GM10847 (cell line): ENCODE data around the gene SET.

Experiments used
- POLR2A ChIP-seq: IDR thresholded peaks from 2 replicates; pipeline ENCODE4 v1.6.1; 2011; ENCODE audit not compliant: insufficient read length; ENCODE audit errors: extremely low read depth

Gene SET

GRCh38 chr9:128704356-128704670 is 15.3 kb downstream of the SET start:
- TF ChIP-seq POLR2A = no peak

DNA sequence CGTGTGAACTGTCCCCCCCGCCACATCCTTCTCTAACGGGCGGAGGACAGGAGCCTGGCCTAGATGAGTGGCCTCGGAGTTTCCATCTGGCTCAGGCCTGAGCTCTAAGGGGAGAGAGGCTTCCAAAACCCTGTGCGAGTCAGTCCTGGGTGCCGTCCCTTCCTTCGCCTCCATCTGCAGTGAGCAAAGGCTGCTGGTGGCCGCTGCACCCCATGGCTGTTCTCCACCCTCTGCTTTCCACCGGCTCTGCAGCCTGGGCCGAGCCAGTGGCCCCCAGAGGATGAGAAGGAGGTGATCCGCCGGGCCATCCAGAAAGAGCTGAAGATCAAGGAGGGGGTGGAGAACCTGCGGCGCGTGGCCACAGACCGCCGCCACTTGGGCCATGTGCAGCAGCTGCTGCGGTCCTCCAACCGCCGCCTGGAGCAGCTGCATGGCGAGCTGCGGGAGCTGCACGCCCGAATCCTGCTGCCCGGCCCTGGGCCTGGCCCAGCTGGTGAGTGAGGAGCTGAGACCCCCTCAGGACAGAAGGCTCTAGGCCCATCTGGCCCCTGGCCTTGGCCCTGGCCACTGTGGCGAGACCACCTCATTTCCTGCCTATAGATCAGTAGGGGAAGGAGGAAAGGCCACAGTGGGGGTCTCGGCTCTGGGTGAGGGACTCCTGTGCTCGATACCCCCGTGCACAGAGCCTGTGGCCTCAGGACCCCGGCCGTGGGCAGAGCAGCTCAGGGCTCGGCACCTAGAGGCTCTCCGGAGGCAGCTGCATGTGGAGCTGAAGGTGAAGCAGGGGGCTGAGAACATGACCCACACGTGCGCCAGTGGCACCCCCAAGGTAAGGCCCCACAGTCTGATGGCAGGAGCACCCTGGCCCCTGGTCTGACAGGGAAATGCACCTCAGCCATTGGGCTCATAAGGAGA is 16.3 kb downstream of the SET start:
- TF ChIP-seq POLR2A = no peak

- no peak for TF ChIP-seq POLR2A
These were observed 17.0 kb downstream of the SET start for GRCh38 chr9:128706045-128706444.

DNA sequence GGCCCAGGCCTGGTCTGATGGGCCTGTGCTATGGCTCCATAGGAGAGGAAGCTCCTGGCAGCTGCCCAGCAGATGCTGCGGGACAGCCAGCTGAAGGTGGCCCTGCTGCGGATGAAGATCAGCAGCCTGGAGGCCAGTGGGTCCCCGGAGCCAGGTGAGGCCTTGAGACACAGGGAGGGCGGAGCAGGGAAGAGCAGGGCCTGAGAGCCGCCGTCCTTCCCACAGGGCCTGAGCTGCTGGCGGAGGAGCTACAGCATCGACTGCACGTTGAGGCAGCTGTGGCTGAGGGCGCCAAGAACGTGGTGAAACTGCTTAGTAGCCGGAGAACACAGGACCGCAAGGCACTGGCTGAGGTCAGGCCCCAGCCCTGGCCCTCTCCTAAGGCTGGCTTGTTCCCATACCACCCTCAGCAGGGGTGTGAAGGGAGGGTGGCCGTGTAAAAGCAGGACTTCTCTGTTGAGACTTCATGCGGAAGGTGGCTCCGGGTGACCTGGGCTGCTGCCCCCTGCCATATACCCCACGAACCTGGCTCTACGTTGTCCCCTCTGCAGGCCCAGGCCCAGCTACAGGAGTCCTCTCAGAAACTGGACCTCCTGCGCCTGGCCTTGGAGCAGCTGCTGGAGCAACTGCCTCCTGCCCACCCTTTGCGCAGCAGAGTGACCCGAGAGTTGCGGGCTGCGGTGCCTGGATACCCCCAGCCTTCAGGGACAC is 17.8 kb downstream of the SET start:
- no peak for TF ChIP-seq POLR2A

DNA sequence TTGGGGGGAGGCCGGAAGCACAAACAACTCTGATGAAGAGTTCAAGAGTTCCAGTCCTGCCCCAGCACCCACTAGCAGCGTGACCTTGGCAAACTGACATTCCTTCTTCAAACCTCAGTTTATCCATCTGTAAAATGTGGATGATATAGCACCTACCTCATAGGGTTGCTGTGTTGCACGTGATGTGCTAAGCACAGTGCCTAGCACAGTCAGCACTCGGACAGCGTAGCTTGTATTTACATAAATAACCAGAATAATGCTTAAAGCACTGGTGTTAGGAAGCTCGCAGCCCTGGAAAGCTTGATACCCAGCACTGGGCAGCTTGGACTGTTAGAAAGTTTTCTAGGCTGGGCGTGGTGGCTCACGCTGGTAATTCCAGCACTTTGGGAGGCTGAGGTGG is 18.4 kb downstream of the SET start:
- TF ChIP-seq POLR2A = no peak

DNA sequence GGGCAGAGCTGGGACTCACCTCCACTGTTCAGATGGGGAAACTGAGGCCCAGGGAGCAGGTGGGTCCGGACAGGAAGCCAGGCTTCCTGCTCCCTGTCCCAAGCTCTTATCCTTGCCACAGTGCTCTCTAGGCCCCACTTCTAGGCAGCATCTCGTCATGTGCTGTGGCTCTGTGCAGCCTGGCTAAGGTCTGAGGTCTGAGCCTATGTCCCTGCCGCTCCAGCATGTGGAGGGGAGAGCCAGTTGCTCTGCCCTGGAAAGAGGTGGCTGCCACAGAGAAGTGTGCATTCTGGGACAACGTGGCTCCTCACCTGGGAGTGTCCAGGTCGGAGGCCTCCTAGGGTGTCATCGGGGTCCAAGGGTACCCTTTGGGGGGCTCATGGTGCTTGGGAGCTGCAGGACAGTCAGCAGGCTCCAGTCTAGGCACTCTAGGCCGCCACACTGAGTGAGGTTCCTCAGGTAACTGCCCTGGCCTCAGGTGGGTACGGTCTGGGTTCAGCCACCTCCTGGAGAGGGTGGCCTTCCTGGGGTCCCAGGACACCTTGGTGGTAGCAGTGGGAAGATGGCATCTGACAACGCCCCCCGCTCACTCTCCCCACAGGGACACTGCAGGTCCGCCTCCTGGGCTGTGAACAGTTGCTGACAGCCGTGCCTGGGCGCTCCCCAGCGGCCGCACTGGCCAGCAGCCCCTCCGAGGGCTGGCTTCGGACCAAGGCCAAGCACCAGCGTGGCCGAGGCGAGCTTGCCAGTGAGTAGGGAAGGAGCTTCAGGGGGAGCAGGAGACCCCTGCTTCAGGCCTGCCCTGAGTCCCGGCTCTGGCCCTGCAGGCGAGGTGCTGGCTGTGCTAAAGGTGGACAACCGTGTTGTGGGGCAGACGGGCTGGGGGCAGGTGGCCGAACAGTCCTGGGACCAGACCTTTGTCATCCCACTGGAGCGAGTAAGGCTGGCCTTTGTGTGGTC is 23.7 kb downstream of the SET start:
- no peak for TF ChIP-seq POLR2A

DNA sequence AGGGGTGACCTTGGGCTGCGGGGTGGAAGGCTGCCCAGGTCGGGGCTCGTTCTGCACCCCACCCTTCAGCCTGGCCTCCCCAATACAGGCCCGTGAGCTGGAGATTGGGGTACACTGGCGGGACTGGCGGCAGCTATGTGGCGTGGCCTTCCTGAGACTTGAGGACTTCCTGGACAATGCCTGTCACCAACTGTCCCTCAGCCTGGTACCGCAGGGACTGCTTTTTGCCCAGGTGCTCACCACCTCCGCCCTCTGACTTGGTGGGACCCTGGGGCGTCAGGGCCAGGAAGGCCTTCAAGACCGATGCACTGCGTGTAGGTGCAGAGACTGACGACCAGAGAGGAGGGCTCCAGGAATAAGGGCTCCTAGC is 24.4 kb downstream of the SET start:
- no peak for TF ChIP-seq POLR2A

DNA sequence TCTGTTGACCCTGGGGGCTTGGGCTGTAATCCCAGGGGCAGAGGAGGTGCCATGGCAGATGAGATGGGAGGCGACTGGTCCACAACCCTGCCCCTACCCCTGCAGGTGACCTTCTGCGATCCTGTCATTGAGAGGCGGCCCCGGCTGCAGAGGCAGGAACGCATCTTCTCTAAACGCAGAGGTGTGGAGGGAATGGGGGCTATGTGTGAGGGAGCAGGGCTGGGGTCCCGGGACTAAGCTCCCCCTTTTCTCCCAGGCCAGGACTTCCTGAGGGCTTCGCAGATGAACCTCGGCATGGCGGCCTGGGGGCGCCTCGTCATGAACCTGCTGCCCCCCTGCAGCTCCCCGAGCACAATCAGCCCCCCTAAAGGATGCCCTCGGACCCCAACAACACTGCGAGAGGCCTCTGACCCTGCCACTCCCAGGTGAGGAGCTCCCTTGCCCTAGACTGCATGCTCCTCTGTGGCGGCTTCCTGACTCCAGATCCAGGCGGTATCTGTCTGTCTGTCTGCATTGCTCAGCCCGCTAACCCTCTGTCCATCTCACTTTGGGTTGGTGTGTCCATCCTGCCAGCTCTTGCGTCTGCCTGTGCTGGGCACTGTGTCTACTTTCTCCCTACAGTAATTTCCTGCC is 25.0 kb downstream of the SET start:
- no peak for TF ChIP-seq POLR2A

DNA sequence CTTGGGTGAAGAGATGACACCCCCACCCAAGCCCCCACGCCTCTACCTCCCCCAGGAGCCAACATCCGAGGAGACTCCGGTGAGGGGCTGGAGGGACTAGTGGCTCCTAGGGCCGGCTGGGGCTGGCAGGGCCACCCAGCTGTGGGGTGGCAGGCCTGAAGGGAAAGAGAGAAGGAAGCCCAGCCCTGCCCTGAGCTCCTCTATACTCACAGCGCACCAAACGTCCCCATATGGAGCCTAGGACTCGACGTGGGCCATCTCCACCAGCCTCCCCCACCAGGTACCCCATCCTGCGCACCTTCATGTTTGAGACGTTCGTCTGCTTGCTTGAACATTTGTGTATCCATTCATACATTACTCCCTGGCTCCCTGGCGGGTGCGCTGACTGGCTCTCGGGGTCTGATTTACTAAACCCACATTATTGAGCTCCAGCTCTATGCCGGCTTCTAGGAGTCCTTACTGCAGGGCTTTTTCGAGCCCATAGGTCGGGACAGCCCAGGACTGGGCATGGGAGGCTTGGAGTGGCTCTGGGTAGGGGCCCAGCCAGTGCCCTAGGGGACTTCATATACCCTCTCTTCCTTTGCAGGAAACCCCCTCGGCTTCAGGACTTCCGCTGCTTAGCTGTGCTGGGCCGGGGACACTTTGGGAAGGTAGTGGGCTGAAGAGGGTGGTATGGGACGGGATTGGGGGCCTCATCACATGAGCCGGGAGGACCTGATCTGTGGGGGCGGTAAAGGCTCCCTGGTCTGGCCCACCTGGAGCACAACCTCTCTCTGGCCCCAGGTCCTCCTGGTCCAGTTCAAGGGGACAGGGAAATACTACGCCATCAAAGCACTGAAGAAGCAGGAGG is 25.8 kb downstream of the SET start:
- TF ChIP-seq POLR2A = no peak

DNA sequence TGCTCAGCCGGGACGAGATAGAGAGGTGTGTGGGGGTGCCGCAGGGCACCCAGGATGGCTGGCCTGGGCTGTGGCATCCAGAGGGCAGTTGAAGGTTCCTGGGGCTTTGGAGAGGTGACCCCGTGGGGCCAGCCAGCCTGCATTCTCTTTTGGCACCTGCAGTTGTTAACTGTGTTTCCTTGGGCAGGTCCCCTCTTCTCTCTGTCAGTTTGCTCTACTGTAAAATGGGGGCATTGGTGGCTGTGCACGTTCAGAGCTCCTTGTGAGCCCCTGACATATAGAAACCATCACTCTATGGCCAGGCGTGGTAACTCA is 26.4 kb downstream of the SET start:
- TF ChIP-seq POLR2A = no peak

GRCh38 chr9:128716581-128717254 is 27.7 kb downstream of the SET start:
- no peak for TF ChIP-seq POLR2A

DNA sequence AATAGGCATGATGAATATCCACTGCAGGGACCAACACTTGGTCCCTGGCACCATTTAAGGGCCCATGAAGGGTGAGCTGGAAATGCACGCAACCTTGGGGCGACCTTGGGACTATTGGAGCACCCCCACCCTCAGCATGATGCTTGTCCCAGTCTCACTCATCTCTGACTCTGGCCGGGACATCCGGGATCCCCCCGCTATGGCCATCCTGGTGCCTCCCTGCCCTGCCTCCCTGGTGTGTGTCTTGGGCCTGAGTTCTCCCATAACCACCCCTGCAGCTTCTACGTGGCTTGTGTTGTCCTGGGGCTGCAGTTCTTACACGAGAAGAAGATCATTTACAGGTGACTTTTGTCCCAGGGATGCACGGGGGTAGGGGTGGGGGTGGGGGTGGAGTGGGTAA is 29.0 kb downstream of the SET start:
- no peak for TF ChIP-seq POLR2A

DNA sequence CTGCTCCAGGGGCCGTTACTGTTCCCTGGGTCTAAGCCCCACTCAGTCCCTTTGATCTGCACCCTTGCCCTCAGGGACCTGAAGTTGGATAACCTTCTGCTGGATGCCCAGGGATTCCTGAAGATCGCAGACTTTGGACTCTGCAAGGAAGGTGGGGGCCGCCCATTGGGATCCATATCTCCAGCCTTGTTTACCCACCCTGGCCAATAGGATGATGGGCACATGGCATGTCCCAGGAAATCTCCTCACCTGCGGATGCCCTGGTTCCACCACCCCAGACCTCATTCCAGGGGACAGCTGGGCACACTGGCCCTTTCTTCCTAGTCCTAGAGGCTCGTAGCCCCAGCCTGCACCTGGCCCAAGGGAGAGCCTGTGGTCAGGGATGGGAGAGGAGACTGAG is 29.5 kb downstream of the SET start:
- no peak for TF ChIP-seq POLR2A
